Right atrium auricular region (tissue), 2 donors: Measurements from ENCODE around the gene WDR48. TPM values are rescaled to one million over a fixed set of nuclear protein-coding genes. Genes with fewer than 3 reads are reported as not detected.

Experiments
- DNase-seq: peaks from one replicate; pipeline ENCODE4 v3.0.0-alpha.2; 2019; ENCODE audit warnings: low spot score
- H3K27ac ChIP-seq, 2 donors: fragments of 200-600 bp; sonication (generic); 1 replicate in 1 of 2; 2 replicates in 1 of 2; pipeline ENCODE4 v1.5.1; 2016 to 2019
- H3K27me3 ChIP-seq, 2 donors: fragments of 200-600 bp; sonication (generic); one replicate each; pipeline versions ENCODE4 v1.5.1 to v1.6.0; 2017 to 2019
- H3K36me3 ChIP-seq: fragments of 200-600 bp; sonication (generic); one replicate; pipeline ENCODE4 v1.5.1; 2016
- H3K4me1 ChIP-seq, 2 donors: fragments of 200-600 bp; sonication (generic); one replicate each; pipeline versions ENCODE4 v1.5.1 to v1.6.0; 2017 to 2019
- H3K4me3 ChIP-seq, 2 donors: fragments of 200-600 bp; sonication (generic); 1 replicate in 1 of 2; 2 replicates in 1 of 2; pipeline ENCODE4 v1.5.1; 2017 to 2019; ENCODE audit warnings: mild to moderate bottlenecking in 1 of 2, moderate library complexity in 1 of 2
- H3K9me3 ChIP-seq, 2 donors: fragments of 200-600 bp; sonication (generic); one replicate each; pipeline ENCODE4 v1.5.1; 2019
- CTCF ChIP-seq, 2 donors: fragments of 200-600 bp; sonication (generic); IDR thresholded peaks; one replicate each; pipeline ENCODE4 v1.5.1; 2019; ENCODE audit warnings: antibody characterized with exemption in 2 of 2
- total RNA-seq, 2 donors: library from RNA; depleted of rRNA; stranded (reverse); fragments of >200 nt; gene quantifications; one replicate each; pipeline ENCODE4 v1.1.0, GENCODE V29; 2016

Gene WDR48
- total RNA-seq, 2 donors from 2014 or later: 11.9 to 17.1 TPM

GRCh38 chr3:39094851-39095677, 43.2 kb downstream of the WDR48 start:
- peaks cover 0 to 7% of the 10 kb centered on the region in 2 donors for H3K4me1 ChIP-seq
- DNase-seq: no peak
- H3K27ac ChIP-seq: no peak overlapping the region
- TF ChIP-seq CTCF (IDR thresholded peaks at IDR 0.05): no peak
- no peak overlapping the region for H3K4me3 ChIP-seq
- peaks cover 78% of the 10 kb centered on the region for H3K36me3 ChIP-seq
- no peaks in the 10 kb centered on the region for H3K27me3 ChIP-seq
- no peaks in the 10 kb centered on the region for H3K9me3 ChIP-seq

- Histone ChIP-seq H3K4me1 (peaks cover 0 to 7% of the 10 kb centered on the region in 2 donors), H3K27ac (no peak overlapping the region), H3K9me3 (no peaks in the 10 kb centered on the region), H3K36me3 (peaks cover 82% of the 10 kb centered on the region), H3K4me3 (no peak overlapping the region), H3K27me3 (no peaks in the 10 kb centered on the region)
- DNase-seq: no peak
- no peak for TF ChIP-seq CTCF (IDR thresholded peaks at IDR 0.05)
Observed at GRCh38 chr3:39095778-39096177, 44.0 kb downstream of the WDR48 start.

GRCh38 chr3:39096775-39097174, 45.0 kb downstream of the WDR48 start:
- H3K27ac ChIP-seq: no peak overlapping the region
- TF ChIP-seq CTCF (IDR thresholded peaks at IDR 0.05): no peak
- DNase-seq: no peak
- peaks cover 75% of the 10 kb centered on the region for H3K36me3 ChIP-seq
- H3K4me1 ChIP-seq: peaks cover 0 to 14% of the 10 kb centered on the region in 2 donors
- no peaks in the 10 kb centered on the region for H3K27me3 ChIP-seq
- no peaks in the 10 kb centered on the region for H3K9me3 ChIP-seq
- no peak overlapping the region for H3K4me3 ChIP-seq

- TF ChIP-seq CTCF (IDR thresholded peaks at IDR 0.05): no peak
- Histone ChIP-seq H3K36me3 (peaks cover 67% of the 10 kb centered on the region), H3K27ac (no peak overlapping the region), H3K27me3 (no peaks in the 10 kb centered on the region), H3K4me1 (peaks cover 0 to 15% of the 10 kb centered on the region in 2 donors), H3K4me3 (no peak overlapping the region), H3K9me3 (no peaks in the 10 kb centered on the region)
- no peak for DNase-seq
Observed at GRCh38 chr3:39097716-39098472, 46.1 kb downstream of the WDR48 start.

- DNase-seq: no peak
- no peaks in the 10 kb centered on the region for H3K27me3 ChIP-seq
- peaks cover 61% of the 10 kb centered on the region for H3K36me3 ChIP-seq
- H3K4me1 ChIP-seq: peaks cover 0 to 22% of the 10 kb centered on the region in 2 donors
- no peak overlapping the region for H3K27ac ChIP-seq
- no peak overlapping the region for H3K4me3 ChIP-seq
- TF ChIP-seq CTCF (IDR thresholded peaks at IDR 0.05): no peak
- H3K9me3 ChIP-seq: no peaks in the 10 kb centered on the region
Observed at GRCh38 chr3:39098473-39099000, 46.7 kb downstream of the WDR48 start.
